ENCODE measurements around the gene TACC2. TPM values are rescaled to one million over a fixed set of nuclear protein-coding genes. Genes with fewer than 3 reads are reported as not detected.

TACC2 gene
- total RNA-seq, 1 donor from 2014 or later = 56.6 TPM

DNA sequence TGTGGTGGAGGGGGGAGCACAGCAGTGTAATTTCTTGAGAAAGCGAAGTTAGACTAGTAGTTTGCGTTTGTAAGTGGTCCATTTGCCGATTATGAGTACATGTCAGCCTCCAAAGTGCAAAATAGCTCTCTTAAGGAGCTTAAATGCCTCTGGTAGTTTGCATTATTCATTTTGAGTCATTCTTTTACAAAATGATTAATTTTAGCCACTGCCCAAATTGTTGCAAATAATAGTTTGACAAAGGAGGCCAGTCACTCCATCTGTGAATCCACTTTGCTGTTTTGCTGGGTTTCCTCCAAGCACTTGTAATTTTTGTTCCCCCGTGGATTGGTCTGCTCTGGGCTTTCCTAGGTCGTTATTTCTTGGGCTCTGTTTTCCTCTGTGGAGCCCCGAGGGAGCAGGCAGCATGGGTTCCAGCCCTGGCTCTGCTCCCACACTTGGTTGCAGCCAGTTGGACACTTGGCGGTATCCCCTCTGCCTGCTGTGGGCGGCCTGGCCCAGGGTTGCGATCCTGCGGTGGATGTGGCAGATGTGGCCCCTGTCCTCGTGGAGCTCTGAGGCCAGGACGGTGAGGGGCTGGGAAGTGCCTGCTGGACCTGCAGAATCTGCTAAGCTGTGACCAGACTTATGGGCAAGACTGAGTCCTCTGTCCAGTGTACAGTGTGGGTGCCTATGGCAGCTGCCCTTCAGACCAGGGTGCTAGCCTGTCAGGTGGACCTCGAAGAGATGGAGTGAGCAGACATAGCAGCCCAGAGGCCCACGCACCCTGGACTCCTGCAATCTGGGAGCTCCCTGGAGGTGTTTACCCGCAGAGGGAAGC is 153.1 kb downstream of the TACC2 start:
- Mint-ChIP-seq H3K4me3 (ENCODE audit: unreplicated experiment) (peak overlapping the region; percentile 28), H3K4me1 (ENCODE audit: low read depth) (peaks cover 73% of the 10 kb centered on the region), H3K27ac (ENCODE audit: unreplicated experiment) (peak overlapping the region; percentile 97), H3K36me3 (ENCODE audit: low read depth) (peaks cover 25% of the 10 kb centered on the region), H3K9me3 (ENCODE audit: low read depth) (peaks cover 9% of the 10 kb centered on the region), H3K27me3 (ENCODE audit: low read depth) (no peaks in the 10 kb centered on the region)
- DNase-seq (ENCODE audit: low spot score) = no peak
- TF ChIP-seq, protein P1, sequence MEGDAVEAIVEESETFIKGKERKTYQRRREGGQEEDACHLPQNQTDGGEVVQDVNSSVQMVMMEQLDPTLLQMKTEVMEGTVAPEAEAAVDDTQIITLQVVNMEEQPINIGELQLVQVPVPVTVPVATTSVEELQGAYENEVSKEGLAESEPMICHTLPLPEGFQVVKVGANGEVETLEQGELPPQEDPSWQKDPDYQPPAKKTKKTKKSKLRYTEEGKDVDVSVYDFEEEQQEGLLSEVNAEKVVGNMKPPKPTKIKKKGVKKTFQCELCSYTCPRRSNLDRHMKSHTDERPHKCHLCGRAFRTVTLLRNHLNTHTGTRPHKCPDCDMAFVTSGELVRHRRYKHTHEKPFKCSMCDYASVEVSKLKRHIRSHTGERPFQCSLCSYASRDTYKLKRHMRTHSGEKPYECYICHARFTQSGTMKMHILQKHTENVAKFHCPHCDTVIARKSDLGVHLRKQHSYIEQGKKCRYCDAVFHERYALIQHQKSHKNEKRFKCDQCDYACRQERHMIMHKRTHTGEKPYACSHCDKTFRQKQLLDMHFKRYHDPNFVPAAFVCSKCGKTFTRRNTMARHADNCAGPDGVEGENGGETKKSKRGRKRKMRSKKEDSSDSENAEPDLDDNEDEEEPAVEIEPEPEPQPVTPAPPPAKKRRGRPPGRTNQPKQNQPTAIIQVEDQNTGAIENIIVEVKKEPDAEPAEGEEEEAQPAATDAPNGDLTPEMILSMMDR (IDR thresholded peaks at IDR 0.05) = no peak

DNA sequence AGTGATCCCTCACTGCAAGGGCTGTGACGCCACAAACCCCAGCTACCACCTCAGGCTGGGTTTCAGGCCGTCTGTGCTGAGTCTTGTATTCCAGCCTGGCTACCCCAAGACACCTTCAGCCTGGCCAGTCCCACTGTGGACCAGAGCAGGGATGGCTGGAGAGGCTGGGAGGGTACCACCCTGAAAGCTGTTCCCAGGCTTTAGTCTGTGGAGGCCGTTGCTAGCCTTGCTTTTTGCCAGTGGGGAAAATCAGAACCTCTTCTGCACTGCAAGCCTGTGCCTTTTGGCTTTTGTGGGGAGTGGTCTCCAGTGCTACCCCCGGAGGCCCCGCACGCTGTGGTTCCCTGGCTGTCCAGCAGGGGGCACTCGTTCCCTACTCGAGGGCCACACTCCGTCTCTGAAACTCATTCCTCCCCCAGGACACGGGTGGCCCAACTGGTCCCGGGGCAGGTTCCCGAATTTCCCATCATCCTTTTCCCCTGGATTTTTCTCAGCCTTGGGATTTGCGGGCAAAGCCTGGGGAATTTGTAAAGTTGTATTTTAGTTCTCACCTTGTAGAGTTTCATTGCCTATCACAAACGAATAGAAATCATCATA is 153.8 kb downstream of the TACC2 start:
- peaks cover 24% of the 10 kb centered on the region for H3K36me3 Mint-ChIP-seq (ENCODE audit: low read depth)
- no peak for DNase-seq (ENCODE audit: low spot score)
- no peak overlapping the region for H3K4me3 Mint-ChIP-seq (ENCODE audit: unreplicated experiment)
- H3K27ac Mint-ChIP-seq (ENCODE audit: unreplicated experiment) = peak overlapping the region; percentile 97
- peaks cover 77% of the 10 kb centered on the region for H3K4me1 Mint-ChIP-seq (ENCODE audit: low read depth)
- TF ChIP-seq, protein P1 (IDR thresholded peaks at IDR 0.05) = peak; percentile 96
- no peaks in the 10 kb centered on the region for H3K27me3 Mint-ChIP-seq (ENCODE audit: low read depth)
- H3K9me3 Mint-ChIP-seq (ENCODE audit: low read depth) = peaks cover 9% of the 10 kb centered on the region

DNA sequence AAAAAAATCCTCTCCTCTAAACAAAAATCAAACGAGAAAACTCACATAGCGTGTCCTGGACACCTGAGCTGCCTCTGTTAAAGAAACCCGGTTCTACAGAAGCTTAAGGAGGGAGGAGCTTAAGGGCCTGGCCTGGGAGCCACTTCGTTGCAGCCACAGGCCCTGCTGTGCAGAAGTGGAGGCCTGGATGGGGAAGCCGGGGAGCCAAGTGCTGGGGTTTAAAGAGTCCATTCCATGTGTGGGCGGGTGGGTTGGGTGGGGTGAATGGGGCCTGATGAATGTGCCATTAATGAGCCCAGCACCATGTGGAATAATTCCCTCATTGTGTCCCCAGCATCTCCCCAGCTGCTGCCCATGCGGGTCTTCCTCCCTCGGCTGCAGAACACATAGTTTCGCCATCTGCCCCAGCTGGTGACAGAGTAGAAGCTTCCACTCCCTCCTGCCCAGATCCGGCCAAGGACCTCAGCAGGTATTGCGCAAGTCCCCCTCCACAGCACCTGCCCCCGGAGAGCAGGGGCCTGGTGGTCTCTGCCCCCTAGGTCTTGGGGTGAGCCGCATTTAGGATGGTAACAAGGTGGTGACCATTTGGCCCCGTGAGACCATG is 154.4 kb downstream of the TACC2 start:
- no peaks in the 10 kb centered on the region for H3K27me3 Mint-ChIP-seq (ENCODE audit: low read depth)
- DNase-seq (ENCODE audit: low spot score) = no peak
- H3K27ac Mint-ChIP-seq (ENCODE audit: unreplicated experiment) = no peak overlapping the region
- peaks cover 74% of the 10 kb centered on the region for H3K4me1 Mint-ChIP-seq (ENCODE audit: low read depth)
- peaks cover 9% of the 10 kb centered on the region for H3K9me3 Mint-ChIP-seq (ENCODE audit: low read depth)
- peaks cover 23% of the 10 kb centered on the region for H3K36me3 Mint-ChIP-seq (ENCODE audit: low read depth)
- H3K4me3 Mint-ChIP-seq (ENCODE audit: unreplicated experiment) = no peak overlapping the region
- TF ChIP-seq, protein P1 (IDR thresholded peaks at IDR 0.05) = no peak

DNA sequence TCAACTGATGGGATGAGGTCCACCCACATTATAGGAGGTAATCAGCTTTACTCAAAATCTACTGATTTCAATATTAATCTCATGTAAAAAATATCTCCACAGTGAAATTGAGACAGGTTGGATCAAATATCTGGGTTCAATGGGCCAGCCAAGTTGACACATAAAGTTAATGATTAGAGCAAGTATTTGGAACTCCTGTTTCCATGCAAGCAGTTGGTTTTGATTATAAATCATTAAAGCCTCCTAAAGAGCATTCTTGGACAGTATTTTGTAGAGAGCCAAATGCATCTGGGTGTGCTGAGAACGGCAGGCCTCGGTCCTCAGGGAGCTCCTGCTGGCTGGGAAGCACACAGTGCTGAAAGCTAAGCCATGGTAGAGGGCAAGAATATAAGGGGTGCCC is 155.2 kb downstream of the TACC2 start:
- Mint-ChIP-seq H3K27me3 (ENCODE audit: low read depth) (no peaks in the 10 kb centered on the region), H3K4me1 (ENCODE audit: low read depth) (peaks cover 74% of the 10 kb centered on the region), H3K9me3 (ENCODE audit: low read depth) (peaks cover 9% of the 10 kb centered on the region), H3K36me3 (ENCODE audit: low read depth) (peaks cover 26% of the 10 kb centered on the region), H3K27ac (ENCODE audit: unreplicated experiment) (no peak overlapping the region), H3K4me3 (ENCODE audit: unreplicated experiment) (no peak overlapping the region)
- no peak for DNase-seq (ENCODE audit: low spot score)
- TF ChIP-seq, protein P1 (IDR thresholded peaks at IDR 0.05) = no peak

DNA sequence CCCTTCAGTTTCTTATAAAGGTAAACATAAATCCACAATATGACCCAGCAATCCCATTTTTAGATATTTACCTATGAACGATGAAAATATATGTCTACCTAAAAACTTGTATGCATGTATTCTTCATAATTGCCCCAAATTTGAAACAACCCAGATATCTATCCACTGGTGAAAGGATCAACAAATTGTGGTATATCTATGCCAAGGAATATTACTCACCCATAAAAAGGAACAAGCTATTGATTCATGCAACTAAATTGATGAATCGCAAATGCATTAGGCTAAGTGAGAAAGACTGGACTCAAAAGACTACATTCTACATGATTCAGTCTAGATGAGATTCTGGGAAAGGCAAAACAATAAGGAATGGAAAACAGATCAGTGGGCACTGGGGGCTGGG is 156.2 kb downstream of the TACC2 start:
- Mint-ChIP-seq H3K36me3 (ENCODE audit: low read depth) (peaks cover 26% of the 10 kb centered on the region), H3K4me1 (ENCODE audit: low read depth) (peaks cover 73% of the 10 kb centered on the region), H3K4me3 (ENCODE audit: unreplicated experiment) (no peak overlapping the region), H3K27me3 (ENCODE audit: low read depth) (no peaks in the 10 kb centered on the region), H3K9me3 (ENCODE audit: low read depth) (peaks cover 9% of the 10 kb centered on the region), H3K27ac (ENCODE audit: unreplicated experiment) (no peak overlapping the region)
- TF ChIP-seq, protein P1 (IDR thresholded peaks at IDR 0.05) = no peak
- DNase-seq (ENCODE audit: low spot score) = no peak

Measured in chondrocyte (in vitro differentiated cells).